Neural cell (in vitro differentiated cells): Measurements from ENCODE around the gene LYRM7. TPM values are rescaled to one million over a fixed set of nuclear protein-coding genes. Genes with fewer than 3 reads are reported as not detected.

Experiments
- H2AFZ ChIP-seq: fragments of 200-600, 300-800 bp; sonication (generic), shearing (Covaris generic); 2 replicates; pipeline ENCODE4 v1.6.0; 2014; ENCODE audit warnings: low read depth, mild to moderate bottlenecking, antibody characterized with exemption, low read length, moderate library complexity
- H3F3A ChIP-seq: fragments of 200-600 bp; shearing (Covaris generic); 2 replicates; pipeline ENCODE4 v1.6.1; 2016; ENCODE audit warnings: mild to moderate bottlenecking, moderate library complexity, mixed read lengths, antibody characterized with exemption, low read length; ENCODE audit not compliant: insufficient read depth, poor library complexity, severe bottlenecking
- H3K27ac ChIP-seq: fragments of 200-600, 300-800 bp; sonication (generic), shearing (Covaris generic); 2 replicates; pipeline ENCODE4 v1.5.1; 2014; ENCODE audit warnings: mild to moderate bottlenecking, low read length, moderate library complexity
- H3K27me3 ChIP-seq: fragments of 300-800, 200-600 bp; sonication (generic), shearing (Covaris generic); 2 replicates; pipeline ENCODE4 v1.6.0; 2014; ENCODE audit warnings: mild to moderate bottlenecking, low read depth, low read length, moderate library complexity; ENCODE audit not compliant: insufficient read depth
- H3K36me3 ChIP-seq: fragments of 300-800, 200-600 bp; sonication (generic), shearing (Covaris generic); 2 replicates; pipeline ENCODE4 v1.5.1; 2014; ENCODE audit warnings: mild to moderate bottlenecking, antibody characterized with exemption, low read length, moderate library complexity; ENCODE audit not compliant: insufficient read depth
- H3K4me2 ChIP-seq: fragments of 300-800, 200-600 bp; sonication (generic), shearing (Covaris generic); 2 replicates; pipeline ENCODE4 v1.6.0; 2014; ENCODE audit warnings: mild to moderate bottlenecking, low read length
- H3K4me3 ChIP-seq: fragments of 300-800, 200-600 bp; sonication (generic), shearing (Covaris generic); 2 replicates; pipeline ENCODE4 v1.5.1; 2014; ENCODE audit warnings: mild to moderate bottlenecking, low read length, moderate library complexity
- H3K79me2 ChIP-seq: fragments of 200-600 bp; shearing (Covaris generic); replicated peaks from 2 replicates; pipeline ENCODE4 v1.6.0; 2014; ENCODE audit warnings: mild to moderate bottlenecking, low read length, moderate library complexity; ENCODE audit not compliant: insufficient read depth
- H3K9ac ChIP-seq: fragments of 300-800, 200-600 bp; sonication (generic), shearing (Covaris generic); 2 replicates; pipeline ENCODE4 v1.6.1; 2016; ENCODE audit warnings: mild to moderate bottlenecking, low read length, mixed read lengths
- H3K9me2 ChIP-seq: fragments of 200-600 bp; shearing (Covaris generic); 2 replicates; pipeline ENCODE4 v1.6.1; 2016; ENCODE audit warnings: mild to moderate bottlenecking, low read length, mixed read lengths; ENCODE audit not compliant: insufficient read depth
- H3K9me3 ChIP-seq: fragments of 200-600, 300-800 bp; sonication (generic), shearing (Covaris generic); 2 replicates; pipeline ENCODE4 v1.6.1; 2016; ENCODE audit warnings: mild to moderate bottlenecking, mixed run types, low read length, moderate library complexity, mixed read lengths
- H4K20me1 ChIP-seq: fragments of 200-600 bp; shearing (Covaris generic); 2 replicates; pipeline ENCODE4 v1.6.1; 2016; ENCODE audit warnings: mild to moderate bottlenecking, mixed run types; ENCODE audit not compliant: insufficient read depth
- CTCF ChIP-seq: fragments of 450-650 bp; IDR thresholded peaks from 2 replicates; pipeline ENCODE4 v1.5.1; 2014; ENCODE audit warnings: antibody characterized with exemption, mild to moderate bottlenecking, moderate library complexity; ENCODE audit not compliant: poor library complexity, severe bottlenecking
- EP300 ChIP-seq: fragments of 450-650 bp; conservative IDR thresholded peaks from 2 replicates; pipeline ENCODE4 v1.6.1; 2014; ENCODE audit warnings: antibody characterized with exemption, mild to moderate bottlenecking, moderate library complexity; ENCODE audit not compliant: poor library complexity, severe bottlenecking
- EZH2 ChIP-seq: fragments of 200-600, 300-800 bp; shearing (Covaris generic), sonication (generic); IDR thresholded peaks from 2 replicates; pipeline ENCODE4 v1.6.1; 2014; ENCODE audit warnings: antibody characterized with exemption, low read length, borderline replicate concordance, mild to moderate bottlenecking; ENCODE audit not compliant: insufficient read depth, poor library complexity, severe bottlenecking
- MXI1 ChIP-seq: fragments of 450-650 bp; conservative IDR thresholded peaks from 2 replicates; pipeline ENCODE4 v1.6.1; 2014; ENCODE audit warnings: antibody characterized with exemption, mild to moderate bottlenecking; ENCODE audit not compliant: poor library complexity, severe bottlenecking
- POLR2AphosphoS5 ChIP-seq: IDR thresholded peaks from 2 replicates; pipeline ENCODE4 v1.6.1; 2012
- RAD21 ChIP-seq: fragments of 450-650 bp; conservative IDR thresholded peaks from 2 replicates; pipeline ENCODE4 v1.6.1; 2014; ENCODE audit warnings: antibody characterized with exemption, mild to moderate bottlenecking, moderate library complexity
- REST ChIP-seq: IDR thresholded peaks from 2 replicates; pipeline ENCODE4 v1.6.1; 2012; ENCODE audit warnings: borderline replicate concordance
- SMC3 ChIP-seq: fragments of 450-650 bp; conservative IDR thresholded peaks from 2 replicates; pipeline ENCODE4 v1.6.1; 2014; ENCODE audit warnings: antibody characterized with exemption, mild to moderate bottlenecking, moderate library complexity; ENCODE audit not compliant: poor library complexity
- TAF1 ChIP-seq: IDR thresholded peaks from 2 replicates; pipeline ENCODE4 v1.6.1; 2012; ENCODE audit warnings: low read depth
- polyA plus RNA-seq: library from polyadenylated mRNA; depleted of rRNA; stranded (reverse); fragments of >200 nt; gene quantifications from 2 replicates; pipeline ENCODE4 v1.2.3, GENCODE V29; 2014

LYRM7 gene
- polyA plus RNA-seq, 1 donor from 2014 or later = 8.3 TPM

- H2AFZ ChIP-seq = no peak overlapping the region
- no peak overlapping the region for H3K4me2 ChIP-seq
- H3K27ac ChIP-seq = no peak overlapping the region
- no peaks in the 10 kb centered on the region for H3K9me2 ChIP-seq
- no peaks in the 10 kb centered on the region for H3F3A ChIP-seq
- H4K20me1 ChIP-seq = no peaks in the 10 kb centered on the region
- no peaks in the 10 kb centered on the region for H3K27me3 ChIP-seq
- no peaks in the 10 kb centered on the region for H3K36me3 ChIP-seq
- H3K4me3 ChIP-seq = no peak overlapping the region
- no peaks in the 10 kb centered on the region for H3K79me2 ChIP-seq
- TF ChIP-seq RAD21 (no peak), MXI1 (no peak), TAF1 (no peak), POLR2AphosphoS5 (no peak), EP300 (no peak)
- no peak overlapping the region for H3K9ac ChIP-seq
- H3K9me3 ChIP-seq = no peaks in the 10 kb centered on the region
These were observed 27.9 kb downstream of the LYRM7 start for GRCh38 chr5:131198625-131199024.

DNA sequence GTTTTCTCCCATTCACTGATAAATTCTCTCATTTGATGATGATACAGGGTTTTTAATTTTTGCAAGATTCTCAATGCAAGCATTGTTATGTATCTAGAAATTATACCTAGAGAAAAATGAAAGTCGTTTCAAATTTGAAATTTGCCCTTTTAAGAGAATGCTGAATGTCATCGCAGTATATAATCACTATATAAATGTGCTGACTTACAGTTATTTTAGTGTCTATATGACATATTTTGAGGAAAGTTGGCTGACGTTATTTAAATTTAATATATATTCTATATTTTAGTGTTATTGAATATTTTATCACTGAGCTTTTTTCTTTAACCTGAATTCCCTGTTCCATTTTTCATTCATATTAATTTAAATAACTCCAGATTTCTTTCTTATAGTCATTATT lies 29.8 kb downstream of the LYRM7 start:
- TF ChIP-seq TAF1 (no peak), EZH2 (no peak), REST (no peak), POLR2AphosphoS5 (no peak), EP300 (no peak), SMC3 (no peak), RAD21 (no peak), CTCF (no peak), MXI1 (no peak)
- Histone ChIP-seq H3K9ac (no peak overlapping the region), H3K27ac (no peak overlapping the region), H3K27me3 (no peaks in the 10 kb centered on the region), H3K4me2 (no peak overlapping the region), H3K9me3 (no peaks in the 10 kb centered on the region), H2AFZ (no peak overlapping the region), H3K36me3 (no peaks in the 10 kb centered on the region), H3K79me2 (no peaks in the 10 kb centered on the region), H3F3A (no peaks in the 10 kb centered on the region), H3K4me3 (no peak overlapping the region), H3K9me2 (no peaks in the 10 kb centered on the region), H4K20me1 (no peaks in the 10 kb centered on the region)

DNA sequence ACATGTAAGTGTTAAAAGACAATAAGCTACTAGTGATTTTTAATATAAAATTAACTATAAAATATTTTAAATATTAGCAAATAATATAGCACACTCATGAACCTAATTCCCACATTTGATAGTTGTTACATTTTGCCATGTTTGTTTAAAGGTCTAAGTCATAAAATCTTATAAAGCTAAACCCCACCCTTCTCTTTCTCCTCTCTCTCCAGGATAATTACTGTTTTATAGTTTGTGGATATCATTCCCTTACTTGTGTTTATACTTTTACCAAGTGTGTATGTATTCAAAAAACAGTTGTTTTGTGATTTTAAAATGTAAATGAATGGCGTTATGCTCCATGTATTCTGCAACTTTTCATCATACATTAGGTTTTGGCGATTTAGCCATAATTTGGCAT lies 34.2 kb downstream of the LYRM7 start:
- H3K79me2 ChIP-seq = no peaks in the 10 kb centered on the region
- no peaks in the 10 kb centered on the region for H3K36me3 ChIP-seq
- no peaks in the 10 kb centered on the region for H3K27me3 ChIP-seq
- H2AFZ ChIP-seq = no peak overlapping the region
- H3K4me2 ChIP-seq = no peak overlapping the region
- TF ChIP-seq CTCF (no peak), REST (no peak), EZH2 (no peak)
- no peak overlapping the region for H3K9ac ChIP-seq
- H3K4me3 ChIP-seq = no peak overlapping the region
- H3F3A ChIP-seq = no peaks in the 10 kb centered on the region
- no peaks in the 10 kb centered on the region for H3K9me3 ChIP-seq
- no peaks in the 10 kb centered on the region for H3K9me2 ChIP-seq
- no peak overlapping the region for H3K27ac ChIP-seq
- no peaks in the 10 kb centered on the region for H4K20me1 ChIP-seq
